H1 (cell line): ENCODE data around the gene CSNK1A1. TPM values are rescaled to one million over a fixed set of nuclear protein-coding genes. Genes with fewer than 3 reads are reported as not detected.

Experiments used
- KDM1A ChIP-seq: fragments of 200-600, 300-600 bp; sonication (generic); IDR thresholded peaks from 2 replicates; pipeline ENCODE4 v1.7.1; 2016; ENCODE audit warnings: mild to moderate bottlenecking, low read length, borderline replicate concordance
- SAP30 ChIP-seq: fragments of 300-600 bp; sonication (generic); IDR thresholded peaks from 2 replicates; pipeline ENCODE4 v1.7.1; 2012; ENCODE audit warnings: low read length, moderate library complexity, mild to moderate bottlenecking, inconsistent platforms; ENCODE audit not compliant: insufficient read depth, insufficient replicate concordance
- SRF ChIP-seq: IDR thresholded peaks from 2 replicates; pipeline ENCODE4 v1.6.1; 2011; ENCODE audit warnings: mild to moderate bottlenecking, low read depth, low read length, moderate library complexity
- TCF12 ChIP-seq: IDR thresholded peaks from 2 replicates; pipeline ENCODE4 v1.6.1; 2011; ENCODE audit warnings: low read depth, mild to moderate bottlenecking, low read length
- polyA plus RNA-seq, 7 experiments: library from polyadenylated mRNA; depleted of rRNA in 3 of 7; stranded (reverse) in 5 of 7; unstranded in 2 of 7; fragments of >200 nt in 5 of 7; fragments of 200-250 nt in 2 of 7; gene quantifications; 1 replicate in 5 of 7; 2 replicates in 1 of 7; 4 replicates in 1 of 7; pipeline versions ENCODE4 v1.2.1 to v1.2.3, GENCODE V29; 2011 to 2013; ENCODE audit warnings: missing spikeins in 2 of 7, mixed read lengths in 2 of 7
- total RNA-seq: library from RNA; stranded (reverse); fragmentation: NEBNext Ultra II Directional; extraction: Animal tissue kit (Norgen Biotek cat#: 25700); gene quantifications from 2 replicates; pipeline ENCODE4 v1.2.1, GENCODE V29; 2021
- TF ChIP-seq, protein P1 (sequence below): IDR thresholded peaks from 2 replicates; pipeline ENCODE4 v1.6.1; 2011; ENCODE audit warnings: low read depth, mild to moderate bottlenecking, low read length; ENCODE audit not compliant: insufficient read depth

The CSNK1A1 gene
- total and polyA plus RNA-seq, 2 of the 8 experiments (the other 6 are each of a cell fraction or from before 2014, with no cell fraction given): 61.2 to 244 TPM

- TF ChIP-seq KDM1A (no peak), SRF (no peak), SAP30 (no peak), TCF12 (no peak)
- TF ChIP-seq, protein P1, sequence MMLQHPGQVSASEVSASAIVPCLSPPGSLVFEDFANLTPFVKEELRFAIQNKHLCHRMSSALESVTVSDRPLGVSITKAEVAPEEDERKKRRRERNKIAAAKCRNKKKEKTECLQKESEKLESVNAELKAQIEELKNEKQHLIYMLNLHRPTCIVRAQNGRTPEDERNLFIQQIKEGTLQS: no peak
These were observed 97.4 kb downstream of the CSNK1A1 start (continued) for GRCh38 chr5:149453618-149454415.
